Superior temporal gyrus (tissue), 1 donor: ENCODE measurements around the gene SFTPB.
"Not testable (repeated sequence)": the region's sequence is repeated elsewhere in the genome, so short reads cannot be mapped to it uniquely, and the experiment has no call there.

Source experiments
- DNase-seq: peaks from one replicate; pipeline ENCODE4 v3.0.0-alpha.2; 2016; ENCODE audit errors: extremely low spot score

The SFTPB gene

DNA sequence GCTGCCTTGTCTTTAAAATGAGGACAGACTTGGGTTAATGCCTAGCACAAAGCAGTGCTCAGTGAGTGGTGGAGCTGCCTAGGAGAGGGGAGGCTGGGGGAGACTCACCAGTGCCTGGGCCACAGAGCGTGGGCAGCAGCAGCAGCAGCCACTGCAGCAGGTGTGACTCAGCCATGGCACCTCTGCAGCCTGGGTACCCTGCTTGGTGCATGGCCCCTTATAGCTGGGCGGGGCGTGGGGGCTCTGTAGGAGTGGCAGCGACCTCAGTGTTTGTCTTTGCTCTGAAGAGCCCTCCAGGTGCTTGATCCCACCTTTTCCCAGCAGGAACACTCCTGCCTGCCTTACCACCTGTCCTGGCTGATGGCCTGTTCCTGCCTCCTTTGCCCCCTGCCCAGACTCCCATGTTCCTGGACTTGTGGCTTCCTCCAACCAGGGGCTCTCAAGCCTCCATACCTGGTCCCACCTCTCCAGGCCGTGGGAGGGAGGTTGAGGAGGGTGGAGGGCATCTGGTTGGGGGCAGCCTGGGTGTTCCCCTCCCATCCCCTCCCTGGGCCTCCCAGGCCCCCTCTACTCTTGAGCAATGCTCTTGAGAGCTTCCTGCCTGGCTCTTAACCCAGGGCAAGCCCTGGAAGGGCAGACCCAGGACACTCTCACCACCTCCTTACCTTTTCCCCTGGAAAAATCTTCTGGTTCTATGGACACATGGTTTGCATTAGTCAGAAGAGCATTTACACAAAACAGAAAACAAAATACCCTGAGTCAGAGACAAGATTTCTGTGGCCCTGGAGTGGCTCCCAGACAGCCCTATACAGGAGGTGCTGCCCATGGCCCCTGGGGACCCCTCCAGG is at the start of gene SFTPB:
SFTPB (minus strand) TSS at position 191 of the 848 bp plus-strand sequence; CDS start at position 175, 16 bp downstream.
- no peak for DNase-seq

DNA sequence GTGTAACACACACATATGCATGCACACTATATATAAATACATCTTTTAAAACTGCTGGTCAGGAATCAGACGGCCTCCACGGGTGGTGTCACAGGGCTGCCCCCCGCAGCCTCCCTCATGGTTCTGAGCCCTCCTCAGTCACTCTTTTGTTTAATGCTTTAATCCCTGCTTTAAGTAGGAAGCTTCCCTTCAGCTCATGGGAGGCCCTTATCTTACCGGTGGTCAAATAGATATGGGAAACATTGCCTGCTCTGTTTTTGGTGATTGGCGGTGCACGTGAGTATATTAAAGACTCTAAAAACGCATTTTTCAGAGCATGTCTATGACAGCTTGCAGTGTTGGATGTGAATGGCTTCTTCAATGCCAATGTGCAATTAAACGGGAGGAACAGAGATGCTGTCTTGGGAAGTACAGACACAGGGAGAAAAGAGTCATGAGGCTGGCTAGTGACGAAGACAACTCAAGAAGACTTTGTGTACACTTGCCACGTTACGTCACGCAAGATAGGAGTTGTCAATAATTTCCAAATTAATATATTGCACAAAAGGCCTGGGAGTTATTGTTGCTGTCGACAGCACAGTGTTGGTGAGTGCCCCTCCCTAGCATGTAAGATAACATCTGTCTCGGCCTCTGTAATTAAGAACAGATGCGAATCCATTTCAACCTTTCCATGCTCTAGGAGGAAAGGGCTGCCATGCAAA is 49.5 kb upstream of the SFTPB start:
- no peak for DNase-seq

DNA sequence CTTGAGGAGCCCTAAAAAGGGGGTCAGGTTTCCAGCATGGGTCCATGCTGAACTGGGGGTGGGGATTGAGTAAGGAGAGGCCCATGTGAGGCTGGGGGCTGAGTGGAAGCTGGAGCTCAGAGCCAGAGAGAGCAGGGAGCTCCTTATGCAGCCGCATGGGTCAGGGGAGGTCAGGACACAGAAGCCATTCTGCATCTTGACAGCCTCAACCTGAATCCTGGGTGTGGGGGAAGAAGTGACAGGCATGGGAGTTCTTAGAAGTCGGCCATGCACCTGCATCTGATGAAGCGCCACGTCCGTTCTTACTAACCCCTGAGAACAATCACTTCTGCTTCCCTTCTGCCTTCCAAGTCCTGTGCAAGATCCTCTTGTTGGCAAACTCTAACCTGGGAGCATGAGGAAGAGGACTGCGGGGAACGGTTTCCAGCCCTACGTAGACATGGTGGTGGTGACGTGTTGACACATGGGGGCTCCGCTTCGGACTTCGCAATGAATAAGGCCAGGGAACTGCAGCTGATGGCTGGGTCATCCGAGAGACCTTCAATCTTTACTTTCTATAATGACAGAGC is 48.4 kb upstream of the SFTPB start:
- no peak for DNase-seq

DNA sequence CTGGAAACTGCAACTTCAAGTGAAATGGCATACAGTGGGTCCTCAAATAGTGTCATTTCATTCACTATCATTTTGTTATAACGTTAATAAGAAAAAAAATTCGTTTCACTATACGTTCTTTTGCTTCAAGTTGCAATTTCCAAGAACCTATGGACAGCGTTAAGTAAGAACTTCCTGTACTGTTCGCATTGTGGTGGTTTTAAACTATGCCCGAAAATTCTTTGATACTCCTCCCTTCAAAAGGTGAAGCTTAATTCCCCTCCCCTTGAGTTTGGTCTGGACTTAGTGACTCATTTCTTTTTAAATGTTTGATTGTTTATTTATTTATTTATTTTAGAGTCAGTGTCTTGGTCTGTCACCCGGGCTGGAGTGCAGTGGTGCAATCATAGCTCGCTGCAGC is 46.8 kb upstream of the SFTPB start:
- DNase-seq = no peak

DNA sequence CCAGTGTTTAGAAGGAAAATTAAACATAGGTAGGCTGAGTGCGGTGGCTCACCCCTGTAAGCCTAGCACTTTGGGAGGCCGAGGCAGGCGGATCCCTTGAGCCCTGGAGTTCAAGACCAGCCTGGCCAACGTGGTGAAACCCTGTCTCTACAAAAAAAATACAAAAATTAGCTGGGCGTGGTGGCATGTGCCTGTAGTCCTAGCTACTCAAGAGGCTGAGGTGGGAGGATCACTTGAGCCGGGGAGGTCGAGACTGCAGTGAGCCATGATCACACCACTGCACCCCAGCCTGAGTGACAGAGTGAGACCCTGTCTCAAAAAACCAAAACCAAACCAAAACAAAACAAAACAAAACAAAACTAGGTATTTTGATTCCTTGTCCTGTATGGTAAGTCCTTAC is 46.4 kb upstream of the SFTPB start:
- not testable (repeated sequence) for DNase-seq

DNA sequence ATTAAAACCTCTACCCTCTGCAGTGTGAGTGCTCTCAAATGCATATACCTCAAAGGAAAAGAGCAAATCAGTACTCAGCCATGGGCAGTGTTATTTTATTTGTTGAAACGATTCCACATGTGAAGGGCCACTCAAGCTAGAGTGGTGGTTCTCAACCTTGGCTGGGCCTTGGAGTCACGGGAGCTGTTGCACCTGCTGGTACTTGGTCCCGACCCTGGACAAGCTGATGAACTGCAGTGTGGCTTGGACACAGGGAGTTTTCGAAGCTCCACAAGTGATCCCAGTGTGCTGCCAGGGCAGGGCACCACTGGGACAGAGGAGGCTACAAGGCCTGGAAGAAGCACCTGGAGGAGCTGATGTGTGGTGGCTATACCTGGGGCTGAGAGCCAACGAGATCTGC is 45.8 kb upstream of the SFTPB start:
- no peak for DNase-seq

DNA sequence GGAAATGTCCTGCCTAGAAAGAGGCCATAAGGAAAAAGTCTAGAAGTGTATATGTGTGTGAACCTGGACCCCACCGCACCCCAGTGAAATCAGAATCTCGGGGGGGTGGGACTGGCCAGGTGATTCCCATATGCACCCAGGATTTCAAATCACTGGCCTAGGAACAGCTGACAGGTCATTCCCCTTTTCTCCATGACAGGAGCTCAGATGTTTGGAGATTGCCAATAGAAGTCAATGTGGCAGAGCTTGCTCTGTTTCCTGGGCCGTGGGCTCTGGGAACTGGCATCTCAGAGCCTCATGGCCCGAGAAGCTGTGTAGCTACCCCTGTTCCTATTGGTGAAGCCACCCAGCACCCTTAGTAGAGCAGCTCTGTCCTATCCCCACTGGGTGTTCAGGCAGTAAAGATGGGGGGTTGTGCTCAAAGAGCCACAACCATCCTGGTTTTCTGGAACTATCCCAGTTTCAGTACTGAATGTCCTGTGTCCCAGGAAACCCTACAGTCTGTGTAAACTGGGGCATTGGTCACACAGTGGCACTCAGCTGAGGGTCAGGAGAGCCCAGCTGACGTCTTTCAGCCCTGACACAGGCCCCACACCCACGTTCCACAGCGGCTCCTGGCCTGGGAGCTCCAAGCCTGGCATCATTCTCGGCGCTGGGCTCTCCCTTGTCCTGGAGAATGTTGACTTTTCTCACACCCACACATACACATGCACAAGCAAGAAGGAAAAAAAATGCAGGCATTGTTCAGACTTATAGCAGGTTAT is 45.0 kb upstream of the SFTPB start:
- DNase-seq = no peak

DNA sequence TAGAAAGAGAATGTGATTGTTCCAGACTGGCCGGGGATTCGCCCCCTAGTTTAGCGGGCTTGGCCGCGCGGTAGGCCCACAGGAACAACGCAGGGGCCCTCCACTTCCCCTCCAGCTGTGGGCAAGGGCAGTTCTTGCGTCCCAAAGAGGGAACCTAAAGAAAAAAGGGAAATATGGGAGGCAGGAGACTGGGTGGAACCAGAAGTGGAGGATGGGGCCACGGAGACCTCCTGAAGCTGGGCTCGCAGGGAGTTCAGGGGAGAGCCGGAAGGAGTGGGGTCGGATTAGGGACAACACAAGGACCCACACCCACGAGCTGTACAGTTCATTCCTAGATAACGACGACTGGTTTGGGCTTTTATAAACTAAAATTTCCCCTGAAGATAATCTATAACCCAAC is 44.3 kb upstream of the SFTPB start:
- DNase-seq = no peak

DNA sequence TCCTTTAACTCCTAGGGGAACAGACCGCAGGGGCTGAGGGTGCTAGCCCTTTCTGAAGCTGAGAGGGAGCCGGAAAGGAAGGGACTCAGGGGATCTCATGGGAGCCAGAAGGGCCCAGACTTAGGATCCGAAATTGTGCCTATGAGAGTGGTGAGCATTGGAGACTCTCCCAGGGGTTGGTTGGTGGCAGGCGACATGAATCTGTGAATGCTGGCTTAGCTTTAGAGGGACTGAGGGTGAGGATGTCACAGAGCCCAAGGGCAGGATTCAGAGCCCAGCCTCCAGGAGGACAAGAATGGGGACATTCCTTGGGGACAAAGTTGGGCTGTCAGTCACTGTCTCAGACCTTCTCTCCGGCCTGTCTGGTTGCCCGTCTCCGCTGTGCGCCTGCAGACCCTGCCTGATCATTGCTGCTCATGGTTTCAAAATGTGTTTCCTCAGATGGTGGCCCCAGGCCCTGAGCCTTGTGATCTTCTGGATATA is 43.6 kb upstream of the SFTPB start:
- no peak for DNase-seq

DNA sequence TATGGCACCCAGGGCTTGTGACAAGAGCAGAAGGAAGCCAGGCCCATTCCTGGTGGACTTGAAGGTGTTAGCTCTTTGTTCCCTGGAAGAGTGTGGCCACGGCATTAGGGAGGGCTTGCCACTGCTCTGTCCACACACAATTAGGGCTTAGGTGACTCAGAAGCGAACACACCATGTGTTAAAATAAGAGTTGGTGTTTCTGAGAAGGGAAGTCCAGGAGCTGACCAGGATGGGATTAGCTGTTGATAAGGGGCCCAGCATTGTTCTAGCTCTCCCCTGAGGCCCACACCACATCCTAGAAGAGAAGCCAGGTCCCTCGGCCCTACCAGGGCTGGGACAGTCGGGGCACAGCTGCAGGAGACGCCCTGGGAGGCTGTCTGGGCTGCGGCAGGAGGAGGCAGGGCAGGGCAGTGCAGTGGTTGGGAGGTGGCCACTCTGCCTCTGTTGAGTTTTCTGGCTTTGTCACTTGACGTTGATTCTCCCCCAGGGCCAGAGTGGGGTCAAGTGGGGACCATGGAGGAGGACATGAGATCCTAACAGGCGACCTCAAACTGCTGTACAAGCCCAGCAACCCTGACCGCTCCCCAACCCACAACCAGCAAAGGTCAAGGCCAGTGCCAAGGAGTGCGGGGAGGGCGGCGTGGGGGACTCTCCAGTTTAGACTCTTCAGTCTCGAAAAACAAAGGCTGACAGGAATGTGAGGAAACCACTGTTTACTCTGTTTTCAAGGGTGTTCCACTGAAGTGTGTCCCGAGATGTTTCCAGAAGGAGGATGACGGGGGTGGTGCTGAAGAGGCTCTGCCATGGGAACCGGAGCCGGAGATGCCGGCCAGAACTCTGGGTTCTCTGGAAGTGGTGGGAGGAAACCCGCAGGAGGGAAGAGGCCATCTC is 42.9 kb upstream of the SFTPB start:
- DNase-seq = no peak

DNA sequence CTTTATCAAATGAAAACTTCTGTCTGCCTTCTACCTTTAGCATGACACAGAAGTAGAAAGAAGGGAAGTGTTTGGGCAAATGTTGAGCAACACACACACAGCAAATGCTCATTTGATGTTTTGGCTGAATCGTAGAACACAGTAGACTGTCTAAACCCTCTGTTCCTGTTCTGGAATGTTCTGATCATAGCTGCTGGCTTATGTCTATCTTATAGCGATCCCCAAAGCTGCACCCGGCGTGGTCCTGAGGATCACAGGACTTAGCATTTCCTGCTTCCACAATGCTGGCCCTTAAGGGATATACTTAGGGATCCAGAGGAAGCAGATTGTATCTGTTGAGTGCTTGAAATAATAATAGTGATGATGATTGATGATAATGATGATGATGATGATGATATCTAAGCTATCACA is 41.4 kb upstream of the SFTPB start:
- DNase-seq = peak; percentile 44

DNA sequence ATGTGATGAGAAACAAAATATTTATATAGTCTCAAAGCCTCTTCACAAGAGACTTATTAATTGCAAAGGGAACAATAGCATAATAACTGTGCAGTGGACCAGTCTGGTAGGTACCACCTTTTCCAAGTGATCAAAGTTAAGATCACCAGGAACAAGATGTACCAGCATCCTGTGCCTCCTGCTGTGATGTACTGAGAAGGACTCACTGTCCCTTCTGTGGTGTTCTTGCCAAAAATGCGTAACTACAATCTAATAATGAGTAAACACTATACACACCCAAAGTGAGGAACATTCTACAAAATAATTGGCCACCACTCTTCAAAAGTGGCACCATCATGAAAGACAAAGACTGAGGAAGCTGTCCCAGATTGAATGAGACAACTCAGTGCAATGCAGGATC is 40.6 kb upstream of the SFTPB start:
- no peak for DNase-seq

DNA sequence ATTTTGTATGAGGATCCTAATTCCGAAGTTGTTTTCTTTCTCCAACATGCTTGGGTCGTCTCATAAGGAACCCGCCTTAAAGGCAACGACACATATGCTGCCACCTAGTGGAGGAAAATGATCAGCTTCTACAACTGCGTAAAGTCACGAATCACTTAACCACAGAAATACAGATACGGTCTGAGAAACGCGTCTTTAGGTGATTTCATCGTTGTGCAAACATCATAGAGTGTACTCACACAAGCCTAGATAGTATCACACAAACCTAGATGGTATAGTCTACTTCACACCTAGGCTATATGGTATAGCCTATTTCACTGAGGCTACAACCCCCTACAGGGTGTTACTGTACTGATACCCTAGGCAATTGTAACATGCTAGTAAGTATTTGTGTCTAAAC is 39.3 kb upstream of the SFTPB start:
- DNase-seq = peak; percentile 97

DNA sequence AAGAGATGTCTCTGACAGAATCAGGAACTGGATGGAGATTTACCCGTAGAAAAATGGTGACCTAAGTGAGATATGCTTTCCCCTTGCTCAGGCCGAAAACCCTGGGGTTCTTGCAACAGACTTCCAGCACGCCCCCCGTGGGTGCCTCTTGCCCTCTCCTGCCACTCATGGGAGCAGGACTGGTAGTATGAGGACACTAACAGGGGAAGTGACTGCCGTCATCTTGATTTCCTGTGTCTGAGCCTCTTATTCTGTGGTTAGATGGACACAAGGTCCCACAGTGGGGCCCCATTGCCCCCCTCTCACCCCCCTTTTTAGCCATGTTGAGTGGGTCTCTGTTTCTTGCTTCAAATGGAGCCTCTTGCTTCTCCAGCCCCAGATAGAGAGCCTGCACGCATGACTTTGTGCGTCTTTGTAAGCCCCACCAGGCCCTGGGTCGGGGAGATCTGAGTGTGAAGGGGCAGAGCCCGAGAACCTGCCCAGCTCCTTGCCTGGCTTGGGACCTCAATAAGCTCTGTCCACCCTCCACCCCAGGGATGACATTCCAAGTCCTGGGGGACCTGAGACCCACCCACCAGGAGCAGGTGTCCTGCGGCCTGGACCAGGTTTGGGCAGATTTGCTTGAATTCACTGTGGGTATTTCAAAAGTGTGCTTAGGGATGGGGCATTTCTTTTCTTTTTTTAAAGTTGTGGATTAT is 38.7 kb upstream of the SFTPB start:
- DNase-seq = no peak

DNA sequence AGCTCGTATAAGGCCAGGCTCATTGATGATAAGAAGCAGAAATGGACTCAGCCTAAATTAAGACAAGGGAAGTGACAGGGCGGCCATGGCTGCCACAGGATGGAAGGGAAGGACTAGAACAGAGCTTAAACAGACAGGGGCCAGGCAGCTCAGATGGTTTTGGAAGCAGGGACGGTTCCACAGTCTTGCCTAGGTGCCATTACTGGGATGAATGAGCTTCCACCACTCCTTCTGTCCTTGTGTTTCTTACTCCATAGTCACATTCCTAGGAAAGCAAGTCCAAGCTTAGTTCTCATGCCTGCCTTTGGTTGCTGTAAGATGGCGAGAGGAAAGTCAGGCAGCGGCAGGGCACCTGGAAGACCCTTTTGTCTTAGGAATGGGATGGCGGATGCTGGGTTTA is 38.1 kb upstream of the SFTPB start:
- no peak for DNase-seq

DNA sequence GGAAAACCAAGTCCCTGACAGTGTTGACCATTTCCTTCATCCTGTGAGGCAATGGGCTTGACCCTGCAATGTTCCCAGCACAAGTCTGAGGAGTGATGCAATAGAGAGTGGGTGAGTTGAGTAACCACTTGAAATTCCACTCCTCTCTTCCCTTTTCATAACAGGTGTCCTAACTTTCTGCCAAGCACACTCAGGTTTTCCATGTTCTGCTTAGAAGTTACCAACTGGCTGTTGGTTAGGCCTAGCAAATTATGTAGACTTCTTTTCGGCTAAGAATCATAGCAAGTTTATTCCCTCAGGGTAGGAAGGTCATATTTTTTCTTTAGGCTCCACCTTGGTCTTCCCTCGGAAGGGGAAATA is 37.7 kb upstream of the SFTPB start:
- no peak for DNase-seq

DNA sequence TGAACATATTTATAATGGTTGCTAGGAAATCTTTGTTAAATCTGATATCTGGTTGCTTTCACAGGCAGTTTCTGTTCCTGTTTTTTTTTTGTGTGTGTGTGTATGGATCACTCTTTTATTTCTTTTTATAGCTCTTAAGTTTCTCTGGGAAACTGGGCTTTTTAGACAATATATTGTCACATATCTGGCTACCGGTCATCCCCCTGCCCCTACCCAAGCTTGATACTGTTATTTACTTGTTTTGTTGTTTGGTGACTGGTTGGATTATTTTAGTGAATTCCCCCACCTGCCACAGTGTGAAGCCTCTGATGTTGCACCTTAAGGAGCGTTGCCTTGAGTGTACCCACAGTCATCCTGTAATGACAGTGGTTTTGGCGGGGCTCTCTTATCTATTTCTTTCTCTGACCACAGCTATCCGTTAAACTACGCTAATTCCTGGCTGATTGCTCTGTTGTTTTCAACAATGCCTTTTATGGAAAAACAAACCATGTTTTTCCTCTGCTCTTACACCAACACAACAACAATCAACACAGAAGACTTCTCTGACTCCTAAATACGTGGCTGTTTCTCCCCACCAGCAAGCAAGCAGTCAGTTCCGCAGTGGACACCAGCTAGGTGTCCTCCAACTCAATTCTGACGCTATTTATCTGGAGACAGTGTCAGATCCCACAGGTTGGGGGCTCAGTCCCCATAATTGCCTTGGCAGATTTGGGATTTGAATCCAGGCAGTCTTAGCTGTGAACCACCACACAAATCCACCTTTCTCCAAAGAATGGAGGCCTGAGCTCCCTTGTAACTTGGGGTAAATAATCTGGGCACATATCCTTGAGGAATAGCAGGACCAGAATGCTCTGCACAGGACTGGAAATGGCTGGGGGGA is 37.0 kb upstream of the SFTPB start:
- no peak for DNase-seq

DNA sequence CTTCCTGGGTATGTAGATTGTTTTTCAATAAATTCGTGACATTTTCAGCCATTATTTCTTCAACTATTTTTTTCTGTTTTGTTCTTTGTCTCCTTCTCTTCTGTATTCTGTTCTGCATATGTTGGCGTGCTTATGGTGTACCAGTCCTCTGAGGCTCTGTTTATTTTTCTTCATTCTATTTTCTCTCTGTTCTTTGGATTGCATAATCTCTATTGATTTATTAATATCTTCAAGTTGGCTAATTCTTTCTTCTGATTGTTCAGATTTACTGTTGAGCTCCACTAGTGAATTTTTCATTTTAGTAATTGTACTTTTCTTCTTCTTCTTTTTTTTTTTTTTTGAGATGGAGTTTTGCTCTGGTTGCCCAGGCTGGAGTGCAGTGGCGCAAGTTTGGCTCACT is 36.0 kb upstream of the SFTPB start:
- DNase-seq = no peak

DNA sequence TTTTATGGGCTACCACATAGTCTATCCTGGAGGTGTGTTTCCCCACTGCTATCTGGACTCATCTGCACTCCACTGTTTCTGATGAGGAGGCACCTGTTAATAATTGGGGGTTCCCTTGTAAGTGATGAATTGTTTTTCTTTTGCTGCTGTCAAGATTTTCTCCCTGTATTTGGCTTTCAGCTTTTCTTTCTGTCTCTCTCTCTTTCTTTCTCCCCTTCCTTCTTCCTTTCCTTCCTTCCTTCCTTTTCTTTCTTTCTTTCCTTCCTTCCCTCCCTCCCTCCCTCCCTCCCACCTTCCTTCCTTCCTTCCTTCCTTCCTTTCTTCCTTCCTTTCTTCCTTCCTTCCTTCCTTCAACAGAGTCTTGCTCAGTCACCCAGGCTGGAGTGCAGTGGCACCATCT is 35.3 kb upstream of the SFTPB start:
- DNase-seq = no peak
